Ectodermal cell (in vitro differentiated cells): ENCODE data around the gene PPP2R2C.

ENCODE experiments used
- H3K27ac ChIP-seq: 2 replicates; pipeline ENCODE4 v1.7.0; 2013; ENCODE audit warnings: mild to moderate bottlenecking, low read depth, low read length; ENCODE audit not compliant: insufficient read depth, poor library complexity, severe bottlenecking
- H3K27me3 ChIP-seq: 2 replicates; pipeline ENCODE4 v1.7.0; 2013; ENCODE audit warnings: mild to moderate bottlenecking, low read length; ENCODE audit not compliant: insufficient read depth, control insufficient read depth, poor library complexity, severe bottlenecking
- H3K36me3 ChIP-seq: one replicate; pipeline ENCODE4 v1.7.0; 2013; ENCODE audit warnings: low read length; ENCODE audit not compliant: control insufficient read depth, insufficient read depth
- H3K4me1 ChIP-seq: one replicate; pipeline ENCODE4 v1.7.0; 2013; ENCODE audit warnings: low read length; ENCODE audit not compliant: control insufficient read depth, insufficient read depth
- H3K4me3 ChIP-seq: 2 replicates; pipeline ENCODE4 v1.7.0; 2013; ENCODE audit warnings: low read depth, low read length, control low read depth; ENCODE audit not compliant: insufficient read depth
- H3K9me3 ChIP-seq: 2 replicates; pipeline ENCODE4 v1.7.0; 2013; ENCODE audit warnings: mild to moderate bottlenecking, low read length, moderate library complexity; ENCODE audit not compliant: control insufficient read depth
- WGBS, 2 experiments: methylation state at CpG; one replicate each; pipeline ENCODE4 v1.1.7; 2013; ENCODE audit warnings: missing lambda C conversion rate in 2 of 2; 5-methylcytosine and 5-hydroxymethylcytosine counted together

PPP2R2C gene

DNA sequence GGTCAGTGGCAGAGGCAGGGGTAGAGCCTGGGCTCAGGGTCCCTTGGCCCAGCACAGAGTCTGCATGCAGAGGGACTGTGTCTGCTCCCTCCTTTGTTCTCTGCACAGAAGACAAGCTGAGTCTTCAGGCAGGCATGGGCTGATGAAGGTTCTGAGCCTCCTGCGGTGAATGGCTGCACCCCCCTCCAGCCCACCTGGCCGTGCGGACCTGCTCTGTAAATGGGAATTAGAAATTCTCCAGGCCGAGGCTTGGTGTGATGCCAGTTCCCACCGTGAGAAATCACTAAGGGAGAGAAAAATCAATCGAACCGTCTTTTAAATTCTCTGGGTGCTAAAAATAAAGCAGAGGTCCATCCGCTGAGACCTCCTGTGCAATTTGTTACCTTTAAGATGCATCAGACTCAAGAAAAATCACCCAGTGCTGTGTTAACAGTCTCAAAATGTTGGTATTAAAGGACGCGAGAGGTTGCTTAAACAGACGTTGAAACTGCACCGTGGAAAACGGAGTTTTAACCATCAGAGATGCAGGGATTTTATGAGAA lies 106.8 kb downstream of the PPP2R2C start:
- H3K27ac ChIP-seq = no peak overlapping the region
- 83 to 84% methylated on average over 13 of the region's 13 CpGs for WGBS, 2 experiments

GRCh38 chr4:6364581-6364980 lies 107.8 kb downstream of the PPP2R2C start:
- Histone ChIP-seq H3K27me3 (peaks cover 6% of the 10 kb centered on the region), H3K9me3 (no peaks in the 10 kb centered on the region), H3K27ac (no peak overlapping the region), H3K4me1 (peaks cover 30% of the 10 kb centered on the region), H3K36me3 (no peaks in the 10 kb centered on the region), H3K4me3 (no peak overlapping the region)
- 91 to 93% methylated on average over 8 of the region's 8 CpGs for WGBS, 2 experiments

More for the DNA sequence above, 106.8 kb downstream of the PPP2R2C start:
- peaks cover 38% of the 10 kb centered on the region for H3K4me1 ChIP-seq
- no peaks in the 10 kb centered on the region for H3K9me3 ChIP-seq
- no peak overlapping the region for H3K4me3 ChIP-seq
- peaks cover 3% of the 10 kb centered on the region for H3K27me3 ChIP-seq
- H3K36me3 ChIP-seq = no peaks in the 10 kb centered on the region

GRCh38 chr4:6364146-6364545 lies 108.3 kb downstream of the PPP2R2C start:
- Histone ChIP-seq H3K9me3 (no peaks in the 10 kb centered on the region), H3K27me3 (peaks cover 8% of the 10 kb centered on the region), H3K27ac (no peak overlapping the region), H3K4me1 (peaks cover 28% of the 10 kb centered on the region), H3K36me3 (no peaks in the 10 kb centered on the region), H3K4me3 (no peak overlapping the region)
- WGBS, 2 experiments = 81 to 84% methylated on average over 6 of the region's 6 CpGs

DNA sequence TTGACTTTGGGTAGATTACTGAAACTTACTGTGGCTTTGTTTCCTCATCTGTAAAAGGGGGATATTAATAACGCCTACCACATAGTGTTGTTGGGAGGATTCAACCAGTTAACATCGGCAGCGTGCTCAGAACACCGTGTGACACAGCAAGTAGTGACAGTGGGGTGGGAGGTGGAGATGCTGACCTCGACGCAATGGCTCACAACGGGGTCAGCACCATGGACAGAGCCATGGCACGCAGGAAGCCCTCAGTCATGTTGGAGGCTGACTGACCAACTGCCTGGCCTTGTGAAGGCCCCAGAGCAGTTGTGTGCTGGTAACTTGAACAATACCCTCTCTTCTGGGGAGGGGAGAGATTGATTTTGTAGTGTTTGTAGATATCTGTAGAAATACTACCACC lies 109.5 kb downstream of the PPP2R2C start:
- no peak overlapping the region for H3K4me3 ChIP-seq

GRCh38 chr4:6362243-6362885 lies 110.0 kb downstream of the PPP2R2C start:
- no peak overlapping the region for H3K4me3 ChIP-seq
- 74 to 76% methylated on average over 7 of the region's 7 CpGs for WGBS, 2 experiments
- no peaks in the 10 kb centered on the region for H3K9me3 ChIP-seq
- peaks cover 8% of the 10 kb centered on the region for H3K27me3 ChIP-seq
- H3K27ac ChIP-seq = no peak overlapping the region
- H3K4me1 ChIP-seq = peaks cover 23% of the 10 kb centered on the region
- no peaks in the 10 kb centered on the region for H3K36me3 ChIP-seq

More for the DNA sequence above, 109.5 kb downstream of the PPP2R2C start:
- H3K4me1 ChIP-seq = peaks cover 28% of the 10 kb centered on the region
- H3K27me3 ChIP-seq = peaks cover 8% of the 10 kb centered on the region
- H3K27ac ChIP-seq = no peak overlapping the region
- no peaks in the 10 kb centered on the region for H3K36me3 ChIP-seq
- 32 to 38% methylated on average over 8 of the region's 8 CpGs for WGBS, 2 experiments
- H3K9me3 ChIP-seq = no peaks in the 10 kb centered on the region

- Histone ChIP-seq H3K27ac (no peak overlapping the region), H3K36me3 (no peaks in the 10 kb centered on the region), H3K9me3 (no peaks in the 10 kb centered on the region), H3K4me3 (no peak overlapping the region), H3K27me3 (peaks cover 8% of the 10 kb centered on the region), H3K4me1 (peaks cover 12% of the 10 kb centered on the region)
- WGBS, 2 experiments = 75 to 76% methylated on average over 4 of the region's 4 CpGs
Measured at GRCh38 chr4:6361076-6361784, 111.2 kb downstream of the PPP2R2C start.

DNA sequence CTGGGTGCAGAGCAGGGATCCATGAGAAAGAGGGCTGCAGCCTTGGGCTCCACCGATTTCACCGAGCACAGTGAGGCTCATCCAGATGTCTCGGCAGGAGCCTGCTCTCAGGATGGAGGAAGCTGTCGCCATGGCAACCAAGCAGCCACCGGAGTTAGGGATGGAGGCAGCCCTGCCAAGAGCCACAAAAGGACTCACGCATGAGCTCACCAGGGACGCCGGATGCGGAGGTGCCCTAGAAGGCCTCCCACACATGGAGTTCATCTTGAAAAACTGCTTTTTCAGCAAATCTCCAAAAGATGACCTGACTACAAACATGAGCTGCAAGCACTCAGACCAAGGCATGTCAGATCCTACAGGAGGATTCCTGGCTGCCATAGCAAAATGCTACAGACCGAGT lies 112.0 kb downstream of the PPP2R2C start:
- 19 to 20% methylated on average over 10 of the region's 10 CpGs for WGBS, 2 experiments
- no peak overlapping the region for H3K27ac ChIP-seq
- H3K9me3 ChIP-seq = no peaks in the 10 kb centered on the region
- no peaks in the 10 kb centered on the region for H3K36me3 ChIP-seq
- no peak overlapping the region for H3K4me3 ChIP-seq
- H3K27me3 ChIP-seq = peaks cover 8% of the 10 kb centered on the region
- H3K4me1 ChIP-seq = peaks cover 4% of the 10 kb centered on the region

DNA sequence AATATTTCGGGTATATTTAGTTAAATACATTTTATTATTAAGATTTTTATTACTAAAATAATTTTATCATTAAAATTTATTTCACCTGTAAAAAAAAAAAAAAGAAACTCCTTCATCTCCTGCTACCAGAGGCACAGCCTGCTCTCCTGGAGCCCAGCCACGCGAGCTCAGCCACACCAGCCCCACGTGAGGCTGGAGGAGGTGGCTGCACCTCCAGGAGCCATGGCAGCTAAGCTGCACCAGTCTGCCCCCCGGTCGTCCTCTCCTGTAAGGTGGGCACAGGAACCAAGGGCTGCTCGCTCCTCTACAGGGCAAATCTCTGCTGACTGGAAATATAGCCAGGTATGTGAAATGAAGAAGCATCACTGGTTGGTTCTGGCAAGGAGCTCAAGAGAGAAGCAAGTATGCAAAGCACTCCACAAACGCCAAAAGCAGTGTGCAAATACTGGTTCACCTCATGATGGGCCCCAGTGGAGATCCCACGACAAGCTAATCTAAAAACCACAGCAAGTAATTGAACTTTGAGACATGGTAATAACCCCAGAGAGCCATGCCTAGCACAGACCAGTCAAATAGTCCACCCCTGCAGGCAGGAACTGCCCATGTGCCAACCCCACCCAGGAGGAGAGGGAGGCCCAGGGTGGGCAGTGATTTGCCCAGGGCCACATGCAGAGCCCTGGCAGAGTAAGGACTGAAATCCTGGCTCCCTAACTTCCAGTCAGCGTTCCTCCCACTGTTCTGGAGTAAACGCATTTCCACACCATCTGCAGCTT lies 112.7 kb downstream of the PPP2R2C start:
- H3K27ac ChIP-seq = no peak overlapping the region
- no peaks in the 10 kb centered on the region for H3K36me3 ChIP-seq
- no peaks in the 10 kb centered on the region for H3K4me1 ChIP-seq
- 85 to 88% methylated on average over 10 of the region's 11 CpGs for WGBS, 2 experiments
- H3K9me3 ChIP-seq = no peaks in the 10 kb centered on the region
- peaks cover 8% of the 10 kb centered on the region for H3K27me3 ChIP-seq
- H3K4me3 ChIP-seq = no peak overlapping the region

DNA sequence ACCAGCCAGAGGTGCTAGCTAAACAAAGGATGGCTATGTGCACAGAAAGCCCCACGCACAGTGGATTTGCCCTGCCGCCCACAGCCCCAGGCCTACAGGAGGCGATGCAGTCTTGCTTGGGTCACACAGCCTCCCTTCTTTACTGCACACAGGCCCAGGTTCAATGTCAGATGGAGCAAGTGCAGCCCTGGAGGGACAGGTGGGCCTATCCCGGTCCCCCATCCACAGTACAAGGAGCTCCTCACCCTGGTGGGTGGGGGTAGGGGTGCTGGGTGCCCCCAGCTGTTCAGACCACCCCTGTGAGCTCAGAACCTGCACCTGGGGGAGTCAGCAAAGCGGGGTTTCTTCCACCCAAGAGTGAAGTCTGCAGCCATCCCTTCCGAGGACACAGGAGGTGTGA lies 114.9 kb downstream of the PPP2R2C start:
- Histone ChIP-seq H3K9me3 (no peaks in the 10 kb centered on the region), H3K27me3 (peaks cover 8% of the 10 kb centered on the region), H3K27ac (no peak overlapping the region), H3K36me3 (no peaks in the 10 kb centered on the region), H3K4me3 (no peak overlapping the region), H3K4me1 (no peaks in the 10 kb centered on the region)
- WGBS, 2 experiments = 90 to 92% methylated on average over 6 of the region's 6 CpGs

GRCh38 chr4:6356076-6356560 lies 116.3 kb downstream of the PPP2R2C start:
- H3K27ac ChIP-seq = no peak overlapping the region
- no peak overlapping the region for H3K4me3 ChIP-seq
- H3K4me1 ChIP-seq = no peaks in the 10 kb centered on the region
- H3K9me3 ChIP-seq = no peaks in the 10 kb centered on the region
- H3K27me3 ChIP-seq = peaks cover 5% of the 10 kb centered on the region
- 89% methylated on average over 11 of the region's 11 CpGs for WGBS, 2 experiments
- H3K36me3 ChIP-seq = no peaks in the 10 kb centered on the region
